RWPE1 (cell line): Measurements from ENCODE around the gene MDFIC.

Experiments used
- CTCF ChIA-PET: fragments of 350-600 bp; sonication (Branson Sonifier 250); formaldehyde crosslinking; extraction: SDS; loops from one replicate; lab custom pipeline; 2021; lab: Yijun Ruan, JAX
- POLR2A ChIA-PET: fragments of 400-600 bp; formaldehyde crosslinking; extraction: SDS; loops from one replicate; lab custom pipeline; 2020; ENCODE audit warnings: antibody characterized with exemption; ENCODE audit not compliant: low non-redundant PET; lab: Yijun Ruan, JAX
- DNase-seq: peaks from one replicate; pipeline ENCODE4 v3.0.0; 2012; ENCODE audit warnings: low spot score
- H3K27ac ChIP-seq: fragments of 450-650 bp; 2 replicates; pipeline ENCODE4 v1.5.1; 2017
- TF ChIP-seq, protein P1 (sequence below): fragments of 450-650 bp; conservative IDR thresholded peaks from 2 replicates; pipeline ENCODE4 v1.5.1; 2017; ENCODE audit warnings: low read depth, mild to moderate bottlenecking

Gene MDFIC

DNA sequence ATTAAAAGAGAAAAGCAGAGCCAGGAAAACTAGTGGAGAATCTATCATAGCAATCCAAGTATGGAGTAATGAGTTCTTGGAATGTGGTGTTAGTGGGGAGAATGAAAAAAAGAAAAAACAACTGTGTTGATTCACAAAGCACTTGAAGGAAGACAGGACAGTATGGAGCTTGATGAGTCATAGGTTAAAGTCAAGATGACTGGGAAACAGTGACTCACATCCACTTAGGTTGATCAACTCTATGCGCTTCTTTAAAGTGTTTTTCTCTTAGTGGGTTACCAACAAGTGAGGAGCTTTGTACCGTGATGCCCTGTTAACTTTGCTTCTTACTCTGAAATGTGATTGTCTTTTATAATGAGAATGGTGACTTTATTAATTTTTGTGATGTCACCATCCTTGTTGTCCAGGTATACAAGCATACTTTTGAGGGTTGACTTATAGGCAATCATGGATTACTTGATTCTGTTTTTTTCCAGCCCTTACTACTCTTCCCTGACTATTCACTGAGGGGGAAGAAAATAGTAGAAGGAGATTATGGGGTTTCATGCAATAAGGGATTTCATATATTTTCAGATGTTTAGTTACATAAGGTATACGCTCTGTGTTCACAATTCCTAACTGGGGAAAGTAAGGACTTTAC lies 32.1 kb upstream of the MDFIC start:
- ChIA-PET CTCF (no interaction called here), POLR2A (no interaction called here)
- peak; percentile 88 for DNase-seq
- H3K27ac ChIP-seq: no peak overlapping the region; the same call in 1 of the 2 replicates
- TF ChIP-seq, protein P1, sequence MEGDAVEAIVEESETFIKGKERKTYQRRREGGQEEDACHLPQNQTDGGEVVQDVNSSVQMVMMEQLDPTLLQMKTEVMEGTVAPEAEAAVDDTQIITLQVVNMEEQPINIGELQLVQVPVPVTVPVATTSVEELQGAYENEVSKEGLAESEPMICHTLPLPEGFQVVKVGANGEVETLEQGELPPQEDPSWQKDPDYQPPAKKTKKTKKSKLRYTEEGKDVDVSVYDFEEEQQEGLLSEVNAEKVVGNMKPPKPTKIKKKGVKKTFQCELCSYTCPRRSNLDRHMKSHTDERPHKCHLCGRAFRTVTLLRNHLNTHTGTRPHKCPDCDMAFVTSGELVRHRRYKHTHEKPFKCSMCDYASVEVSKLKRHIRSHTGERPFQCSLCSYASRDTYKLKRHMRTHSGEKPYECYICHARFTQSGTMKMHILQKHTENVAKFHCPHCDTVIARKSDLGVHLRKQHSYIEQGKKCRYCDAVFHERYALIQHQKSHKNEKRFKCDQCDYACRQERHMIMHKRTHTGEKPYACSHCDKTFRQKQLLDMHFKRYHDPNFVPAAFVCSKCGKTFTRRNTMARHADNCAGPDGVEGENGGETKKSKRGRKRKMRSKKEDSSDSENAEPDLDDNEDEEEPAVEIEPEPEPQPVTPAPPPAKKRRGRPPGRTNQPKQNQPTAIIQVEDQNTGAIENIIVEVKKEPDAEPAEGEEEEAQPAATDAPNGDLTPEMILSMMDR: no peak

DNA sequence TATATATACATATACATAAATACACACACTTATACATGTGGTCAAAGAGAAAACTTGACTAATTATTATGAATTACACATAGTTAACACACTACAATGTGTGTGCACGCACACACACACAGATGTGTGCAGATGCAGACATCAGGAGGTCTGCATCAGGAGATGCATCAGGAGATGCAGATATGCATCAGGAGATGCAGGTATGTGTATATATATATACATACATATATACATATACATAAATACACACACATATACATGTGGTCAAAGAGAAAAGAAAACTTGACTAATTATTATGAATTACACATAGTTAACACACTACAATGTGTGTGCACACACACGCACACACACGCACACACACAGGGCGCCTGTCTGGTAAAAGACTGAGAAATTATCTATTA lies 31.3 kb upstream of the MDFIC start:
- TF ChIP-seq, protein P1: no peak
- no peak overlapping the region for H3K27ac ChIP-seq
- DNase-seq: no peak
- ChIA-PET POLR2A (no interaction called here), CTCF (no interaction called here)

DNA sequence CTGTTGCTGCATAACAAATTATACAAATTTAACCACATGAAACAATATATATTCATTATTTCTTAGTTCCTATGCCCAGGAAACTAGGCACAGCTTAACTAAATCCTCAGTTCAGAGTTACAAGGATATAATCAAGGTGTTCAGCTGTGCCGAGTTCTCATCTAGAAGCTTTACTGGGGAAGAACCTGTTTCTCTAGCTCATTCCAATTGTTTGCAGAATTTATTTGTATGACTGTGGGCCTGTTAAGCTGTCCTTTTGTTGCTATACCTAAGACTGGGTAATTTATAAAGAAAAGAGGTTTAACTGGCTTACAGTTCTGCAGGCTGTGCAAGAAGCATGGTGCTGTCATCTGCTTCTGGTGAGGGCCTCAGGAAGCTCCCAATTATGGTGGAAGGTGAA lies 21.8 kb upstream of the MDFIC start:
- POLR2A ChIA-PET: no interaction called here
- CTCF ChIA-PET: no interaction called here
- no peak overlapping the region for H3K27ac ChIP-seq
- DNase-seq: no peak
- TF ChIP-seq, protein P1: no peak

DNA sequence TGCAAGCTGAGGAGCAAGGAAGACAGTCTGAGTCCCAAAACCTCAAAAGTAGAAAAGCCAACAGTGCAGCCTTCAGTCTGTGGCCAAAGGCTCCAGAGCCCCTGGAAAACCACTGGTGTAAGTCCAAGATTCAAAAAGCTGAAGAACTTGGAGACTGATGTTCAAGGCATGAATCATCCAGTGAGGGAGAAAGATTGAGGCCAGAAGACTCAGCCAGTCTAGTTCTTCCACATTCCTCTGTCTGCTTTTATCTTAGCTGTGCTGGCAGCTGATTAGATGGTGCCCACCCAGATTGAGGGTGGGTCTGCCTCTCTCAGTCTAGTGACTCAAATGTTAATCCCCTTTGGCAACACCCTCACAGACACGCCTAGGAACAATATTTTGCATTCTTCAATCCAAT lies 20.1 kb upstream of the MDFIC start:
- TF ChIP-seq, protein P1: no peak
- H3K27ac ChIP-seq: no peak overlapping the region
- POLR2A ChIA-PET: no interaction called here
- DNase-seq: no peak
- CTCF ChIA-PET: interaction anchor here (0.6 kb wide), 1 partner anchor 37 kb away, joined by 3 read pairs; no protein-coding TSS in a partner anchor

DNA sequence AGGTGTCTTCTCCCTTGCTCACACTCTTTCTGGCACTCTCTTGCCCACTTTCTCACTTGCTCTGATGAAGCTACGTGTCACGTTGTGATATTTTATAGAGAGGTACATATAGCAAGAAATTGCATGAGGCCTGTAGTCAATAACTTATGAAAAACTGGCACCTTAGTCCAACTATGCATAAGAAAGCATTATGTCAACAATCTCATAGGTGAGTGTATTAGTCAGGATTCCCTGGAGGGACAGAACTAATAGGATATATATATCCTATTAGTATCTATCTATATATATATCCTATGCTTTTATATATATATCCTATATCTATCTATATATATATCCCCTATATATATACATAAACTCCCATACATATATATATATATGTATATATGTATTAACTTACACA lies 18.8 kb upstream of the MDFIC start:
- ChIA-PET POLR2A (no interaction called here), CTCF (no interaction called here)
- TF ChIP-seq, protein P1: no peak
- DNase-seq: no peak
- H3K27ac ChIP-seq: no peak overlapping the region

DNA sequence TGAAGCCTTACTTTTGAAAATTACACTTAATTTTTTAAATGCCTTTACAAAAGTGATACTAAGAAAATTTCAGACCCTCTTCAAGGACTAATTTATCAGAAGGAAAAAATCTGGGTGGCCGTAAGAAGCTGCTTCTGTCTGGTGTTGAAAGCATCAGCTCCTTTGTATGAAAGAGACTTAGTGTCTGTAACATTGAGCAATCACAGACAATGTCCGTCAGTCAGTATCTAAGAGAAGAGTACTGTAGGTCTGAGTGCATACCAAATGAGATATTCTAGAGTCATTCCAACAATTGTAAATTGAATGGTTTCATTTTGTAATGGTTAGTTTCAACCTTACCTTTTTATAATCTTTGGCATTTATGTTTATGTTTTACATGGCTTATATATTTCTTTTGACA lies 11.1 kb upstream of the MDFIC start:
- ChIA-PET CTCF (no interaction called here), POLR2A (no interaction called here)
- no peak for DNase-seq
- no peak overlapping the region for H3K27ac ChIP-seq
- TF ChIP-seq, protein P1: no peak
